Activated CD4-positive, alpha-beta T cell treated with anti-CD3 and anti-CD28 coated beads, Interleukin-2, amount 50 U/mL, for 4 hours (primary cell): ENCODE measurements around the gene TCEAL9.
"Not testable (repeated sequence)": the region's sequence is repeated elsewhere in the genome, so short reads cannot be mapped to it uniquely, and the experiment has no call there.

Experiments used
- DNase-seq, 2 experiments: peaks; one replicate each; pipeline ENCODE4 v3.0.0-alpha.2; 2020

The TCEAL9 gene, protein sequence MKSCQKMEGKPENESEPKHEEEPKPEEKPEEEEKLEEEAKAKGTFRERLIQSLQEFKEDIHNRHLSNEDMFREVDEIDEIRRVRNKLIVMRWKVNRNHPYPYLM

DNA sequence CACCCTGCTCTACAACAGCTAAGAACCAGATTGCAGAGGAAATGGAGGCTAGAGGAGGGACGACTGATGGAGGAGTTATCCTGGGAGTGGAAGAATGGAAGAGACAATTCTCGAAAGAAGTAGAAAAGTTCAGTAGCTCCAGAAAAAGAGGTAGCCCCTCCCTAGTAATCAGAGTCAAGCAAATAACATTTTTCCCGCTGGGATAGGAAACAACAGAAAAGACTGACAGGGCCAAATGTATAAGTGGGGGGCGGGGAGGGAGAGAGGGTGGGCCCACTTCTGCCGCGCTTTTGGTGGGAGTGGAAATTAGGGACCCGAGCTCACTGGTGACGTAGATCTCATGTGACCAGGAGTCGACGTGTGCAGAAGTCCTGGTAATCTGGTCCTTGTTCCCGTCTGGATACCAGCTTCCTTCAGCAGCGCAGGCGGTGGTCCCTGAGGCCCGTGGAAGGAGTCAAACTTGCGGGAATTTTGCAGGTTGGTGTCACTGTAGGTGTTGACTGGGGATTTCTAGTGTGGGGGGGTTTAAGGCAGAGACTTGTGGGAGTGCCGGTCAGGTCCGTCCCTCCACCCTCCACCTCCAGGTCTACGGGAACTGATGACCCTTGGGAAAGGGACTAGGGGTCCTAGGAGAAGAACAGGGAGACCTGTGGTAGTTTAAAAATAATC is at the start of gene TCEAL9:
Gene TCEAL9 (plus strand): TSS at position 377 of the 669 bp plus-strand sequence. CDS start 1,179 bp downstream, outside the sequence.
- no peak for DNase-seq

DNA sequence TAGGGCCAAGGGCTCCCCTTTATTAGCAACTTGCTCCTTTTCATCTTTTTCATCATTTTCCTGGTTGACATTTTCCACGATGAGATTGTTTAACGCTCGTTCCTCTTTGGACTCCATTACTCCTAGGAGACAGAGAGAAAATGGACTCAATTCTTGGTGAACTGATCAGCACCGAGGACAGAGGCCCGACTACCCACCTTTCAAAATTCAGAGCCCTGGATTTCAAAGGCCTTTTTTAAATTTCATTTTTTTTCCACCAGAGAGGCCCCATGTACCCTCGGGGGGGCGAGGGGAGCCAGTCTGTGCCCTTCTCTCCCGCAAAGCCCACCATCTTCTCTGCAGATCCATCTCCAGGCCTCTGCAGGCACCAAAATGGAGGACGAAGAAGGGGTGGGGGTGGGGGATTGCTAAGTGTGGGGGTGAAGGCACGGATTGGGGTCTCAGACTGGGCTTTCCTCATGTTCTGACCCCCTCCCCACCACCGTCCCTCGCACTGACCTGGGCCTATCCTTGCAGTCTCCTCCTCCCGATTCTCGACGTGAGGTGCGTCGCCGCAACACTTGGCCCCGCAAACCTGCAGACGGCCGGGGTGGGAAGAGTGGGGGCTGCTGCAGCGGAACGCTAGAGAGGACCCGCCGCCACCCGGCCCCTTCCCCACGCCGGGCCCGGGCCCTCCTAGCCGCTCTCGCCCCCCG is 46.3 kb upstream of the TCEAL9 start:
- no peak for DNase-seq

DNA sequence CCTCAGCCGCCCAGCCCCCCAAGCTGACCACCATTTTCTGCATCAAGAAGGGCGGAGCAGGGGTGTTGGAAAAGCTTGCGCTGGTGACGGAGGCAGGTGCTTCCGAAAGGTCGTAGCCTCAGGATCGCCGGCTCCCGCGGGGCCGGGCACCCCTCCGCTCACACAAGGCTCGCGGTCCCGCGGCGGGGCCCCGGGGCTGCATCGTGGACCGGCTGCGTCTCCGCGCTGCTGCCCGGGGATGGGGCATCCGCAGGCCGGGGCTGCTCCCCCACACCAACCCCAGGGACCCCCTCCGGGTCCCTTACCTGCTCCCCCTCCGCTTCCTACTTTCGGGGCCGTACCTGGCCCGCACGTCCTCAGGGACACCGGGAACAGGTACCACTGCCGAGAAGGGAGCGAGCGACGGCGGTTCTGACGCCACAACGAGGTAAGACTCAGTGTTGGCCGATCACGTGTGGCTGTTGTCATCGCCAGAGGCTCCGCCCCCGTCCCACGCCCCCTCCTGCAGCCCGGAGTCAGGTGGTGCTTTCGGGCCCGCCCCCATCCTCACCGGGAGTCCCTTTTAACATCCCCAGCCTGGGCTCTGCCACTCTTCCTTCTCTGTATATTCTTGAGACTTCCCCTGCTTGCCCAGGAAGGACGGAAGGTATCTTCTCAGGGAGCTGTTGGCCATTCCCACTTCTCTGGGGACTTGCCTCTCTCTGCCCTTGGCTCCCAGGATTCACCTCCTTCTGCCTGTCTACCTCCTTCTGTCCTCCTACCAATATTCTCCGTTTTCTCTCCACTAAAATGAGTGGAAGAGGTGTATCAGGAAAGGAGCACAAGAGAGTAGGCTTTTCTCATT is 45.5 kb upstream of the TCEAL9 start, which contains the start of gene BEX2:
Gene BEX2 (minus strand): TSS at position 436 of the 844 bp plus-strand sequence. CDS start 1,014 bp downstream, outside the sequence.
- peak; percentile 85 to 86 for DNase-seq

DNA sequence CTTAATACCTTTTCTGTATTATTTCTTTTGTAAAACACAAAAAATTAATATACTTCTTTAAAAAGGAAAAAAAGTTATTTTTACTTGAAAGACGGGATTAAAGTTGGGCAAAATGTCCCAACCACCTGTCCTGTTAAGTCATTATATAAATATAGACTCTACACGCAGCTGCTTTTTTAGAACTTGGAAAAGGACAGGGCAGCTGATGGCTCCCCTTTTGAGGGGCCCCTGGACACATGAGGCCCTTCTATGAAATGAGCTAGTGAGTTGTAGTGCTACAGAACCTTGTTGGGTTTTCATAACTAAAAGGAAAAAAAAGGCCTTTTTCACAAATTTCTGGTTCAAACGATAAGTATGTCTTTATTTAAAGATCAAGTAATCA is 44.9 kb upstream of the TCEAL9 start:
- DNase-seq, result no peak

DNA sequence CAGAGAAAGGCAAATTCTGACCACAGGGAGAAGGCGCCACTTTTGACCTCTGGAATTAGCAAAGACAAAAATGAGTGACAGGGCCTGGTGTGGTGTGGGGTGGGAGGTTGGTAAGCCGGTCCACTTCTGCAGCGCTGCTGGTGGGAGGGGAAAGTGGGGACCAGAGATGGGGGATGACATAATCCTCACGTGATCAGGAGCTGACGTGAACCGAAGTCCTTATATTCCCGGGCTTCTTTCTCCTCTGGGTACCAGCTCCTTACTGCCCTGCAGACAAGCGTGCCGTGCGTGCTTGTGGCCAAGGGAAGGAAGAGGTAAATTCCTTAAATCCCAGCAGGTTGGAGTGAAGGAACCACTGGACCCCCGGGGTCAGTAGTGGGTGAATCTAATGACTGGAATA is 26.3 kb upstream of the TCEAL9 start, which contains the start of gene TCEAL7:
Gene TCEAL7 (plus strand): TSS at position 249 of the 400 bp plus-strand sequence. CDS start 1,165 bp downstream, outside the sequence.
- DNase-seq, result no peak

DNA sequence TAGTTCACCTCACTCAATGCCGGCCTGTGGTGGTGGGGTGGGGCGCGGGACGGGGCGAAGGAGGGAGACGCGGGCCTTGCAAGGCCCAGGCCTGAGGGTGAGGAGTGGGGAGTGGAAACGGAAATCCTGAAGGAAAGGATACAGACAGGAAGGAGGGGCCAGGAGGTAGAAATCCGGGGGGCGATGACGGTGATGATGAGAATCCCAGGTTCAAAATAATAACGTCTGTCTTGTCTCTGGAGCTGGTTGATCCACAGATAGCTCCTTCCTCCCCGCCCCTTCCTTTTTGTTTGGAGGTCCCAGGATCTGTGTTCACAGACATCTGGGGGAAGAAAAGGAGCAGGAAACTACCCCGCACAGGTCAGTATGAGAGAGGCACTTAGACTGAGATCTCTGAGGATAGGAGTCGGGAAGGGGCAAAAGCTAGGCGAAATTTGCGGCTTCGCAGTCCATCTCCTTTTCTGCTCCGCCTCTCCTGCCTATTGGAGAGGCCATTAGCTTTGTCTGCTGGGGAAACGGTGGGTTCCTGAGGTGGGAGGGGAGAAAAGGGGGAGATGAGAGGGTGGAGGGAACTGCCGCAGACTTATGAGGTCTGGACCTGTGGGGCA is 25.5 kb upstream of the TCEAL9 start:
- no peak for DNase-seq

DNA sequence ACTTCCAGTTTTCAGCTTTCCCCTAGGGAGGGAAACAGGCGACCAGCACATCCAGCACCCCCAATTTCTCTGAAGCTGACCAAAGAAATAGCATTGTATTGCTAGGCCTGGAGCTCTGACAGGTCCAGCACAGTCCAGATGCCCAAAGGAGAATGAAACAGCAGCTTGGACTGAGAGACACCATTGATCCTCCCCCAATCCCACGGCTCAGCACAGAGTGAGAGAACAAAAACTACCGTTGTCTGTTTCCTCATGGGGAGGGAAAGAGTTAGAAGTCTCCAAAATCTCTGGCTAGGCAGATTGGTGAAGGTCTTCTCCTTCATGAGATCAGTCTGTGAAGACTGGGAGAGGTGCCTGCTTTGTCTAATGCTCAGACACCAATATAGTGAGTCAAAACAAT is 17.6 kb upstream of the TCEAL9 start:
- no peak for DNase-seq

DNA sequence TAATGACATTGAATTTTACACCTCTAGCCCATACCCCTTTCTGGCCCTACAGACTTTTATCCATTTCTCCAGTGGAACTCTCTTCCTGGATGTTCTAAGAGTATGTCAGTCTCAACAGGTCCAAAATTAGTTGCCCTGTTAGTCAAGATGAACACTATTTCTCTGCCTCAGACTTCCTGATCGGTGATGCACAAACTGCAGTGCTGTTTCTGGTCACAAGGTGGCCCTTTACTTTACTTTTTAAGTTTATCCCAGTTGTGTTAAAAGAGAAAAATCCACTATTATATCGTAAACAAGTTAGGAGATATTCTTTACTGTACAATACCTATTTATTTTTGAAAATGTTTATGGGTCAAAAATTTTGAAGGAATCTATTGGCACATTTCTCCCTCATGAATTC is 13.2 kb upstream of the TCEAL9 start:
- DNase-seq, result peak; percentile 26 to 35

DNA sequence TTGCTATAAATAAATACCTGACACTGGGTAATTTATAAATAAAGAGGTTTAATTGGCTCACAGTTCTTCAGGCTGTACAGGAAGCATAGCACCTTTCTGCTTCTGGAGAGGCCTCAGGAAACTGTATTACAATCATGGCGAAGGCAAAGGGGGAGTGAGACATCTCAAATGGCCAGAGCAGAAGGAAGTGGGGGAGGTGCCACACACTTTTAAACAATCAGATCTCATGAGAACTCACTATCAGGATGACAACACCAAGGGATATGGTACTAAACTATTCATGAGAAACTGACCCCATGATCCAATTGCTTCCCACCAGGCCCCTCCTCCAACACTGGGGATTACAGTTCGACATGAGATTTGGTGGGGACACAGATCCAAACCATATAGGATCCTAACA is 11.7 kb upstream of the TCEAL9 start:
- no peak for DNase-seq

DNA sequence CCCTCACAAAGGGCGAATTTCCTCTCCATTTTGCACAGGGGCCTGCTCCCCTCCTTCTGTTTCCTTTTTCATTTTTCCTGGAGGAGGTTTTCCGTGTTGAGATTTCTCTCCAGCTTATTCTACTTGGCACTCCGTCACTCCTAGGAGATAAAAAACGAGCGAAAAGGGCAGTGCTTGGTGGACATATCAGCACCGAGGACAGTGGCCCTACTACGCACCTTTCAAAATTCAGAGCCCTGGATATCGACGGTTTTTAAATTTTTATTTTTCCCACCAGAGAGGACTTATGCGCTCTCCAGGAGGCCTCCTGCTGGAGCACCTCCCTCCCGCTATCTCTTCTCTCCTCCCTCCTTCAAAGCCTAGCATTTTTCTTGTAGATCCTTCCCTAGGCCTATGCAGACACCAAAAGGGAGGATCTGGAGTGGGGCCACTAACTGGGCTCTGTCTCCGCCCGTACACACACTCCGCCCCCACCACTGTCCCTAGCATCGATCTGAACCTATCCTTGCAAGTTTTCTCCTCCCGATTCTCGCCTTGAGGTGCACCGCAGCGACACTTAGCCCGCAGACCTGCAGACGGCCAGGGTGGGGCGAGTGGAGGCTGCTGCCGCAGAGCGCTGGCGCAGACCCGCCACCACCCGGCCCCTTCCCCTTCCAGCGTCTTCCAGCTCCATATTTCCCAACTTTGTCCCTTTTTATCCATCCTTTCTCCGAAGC is 8.5 kb upstream of the TCEAL9 start:
- DNase-seq, result no peak

DNA sequence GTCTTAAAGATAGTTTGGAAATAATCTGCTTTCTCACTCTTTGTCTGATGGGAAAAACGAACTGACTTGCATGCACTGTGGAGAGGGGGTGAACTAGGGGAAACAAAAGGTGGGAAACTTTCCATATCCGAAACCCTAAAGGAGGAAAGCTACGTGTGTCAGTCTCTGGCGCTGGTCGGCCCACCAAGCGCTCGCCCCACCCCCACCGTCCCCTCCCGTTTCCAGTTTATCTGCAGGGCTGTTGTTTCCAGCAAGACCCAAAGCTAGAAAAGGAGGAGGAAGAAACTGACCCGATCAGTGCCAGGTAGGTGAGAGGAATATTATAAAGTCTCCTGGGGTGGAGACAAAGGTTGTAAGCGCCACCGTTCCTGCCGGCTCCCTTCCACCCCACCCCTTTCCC is 552 bp downstream of the TCEAL9 start:
- no peak for DNase-seq

DNA sequence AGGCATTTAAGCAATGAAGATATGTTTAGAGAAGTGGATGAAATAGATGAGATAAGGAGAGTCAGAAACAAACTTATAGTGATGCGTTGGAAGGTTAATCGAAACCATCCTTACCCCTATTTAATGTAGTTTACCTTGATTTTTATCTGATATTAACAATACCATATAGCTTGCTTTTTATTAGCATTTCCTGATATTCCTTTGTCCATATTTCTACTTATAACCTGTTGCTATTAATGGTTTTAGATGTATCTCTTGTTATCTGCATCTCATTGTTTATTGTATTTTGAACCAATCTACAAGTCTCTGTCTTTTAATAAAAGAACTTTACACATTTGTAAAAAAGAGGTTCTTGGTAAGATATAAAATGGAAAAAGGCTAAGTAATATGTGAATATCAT is 1.6 kb downstream of the TCEAL9 start:
- no peak for DNase-seq

DNA sequence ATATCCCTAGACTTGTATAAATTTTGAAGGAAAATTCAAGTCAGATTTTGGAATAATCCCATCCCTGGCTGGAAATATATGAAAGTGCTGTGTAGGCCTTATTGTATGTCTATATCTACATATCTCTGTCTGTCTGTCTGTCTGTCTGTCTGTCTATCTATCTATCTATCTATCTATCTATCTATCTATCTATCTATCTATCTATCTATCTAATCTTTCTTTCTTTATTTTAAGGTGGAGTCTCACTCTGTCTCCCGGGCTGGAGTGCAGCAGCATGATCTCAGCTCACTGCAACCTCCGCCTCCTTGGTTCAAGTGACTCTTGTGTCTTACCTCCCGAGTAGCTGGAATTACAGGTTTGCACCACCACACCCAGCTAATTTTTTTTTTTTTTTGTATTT is 3.3 kb downstream of the TCEAL9 start:
- not testable (repeated sequence) for DNase-seq

DNA sequence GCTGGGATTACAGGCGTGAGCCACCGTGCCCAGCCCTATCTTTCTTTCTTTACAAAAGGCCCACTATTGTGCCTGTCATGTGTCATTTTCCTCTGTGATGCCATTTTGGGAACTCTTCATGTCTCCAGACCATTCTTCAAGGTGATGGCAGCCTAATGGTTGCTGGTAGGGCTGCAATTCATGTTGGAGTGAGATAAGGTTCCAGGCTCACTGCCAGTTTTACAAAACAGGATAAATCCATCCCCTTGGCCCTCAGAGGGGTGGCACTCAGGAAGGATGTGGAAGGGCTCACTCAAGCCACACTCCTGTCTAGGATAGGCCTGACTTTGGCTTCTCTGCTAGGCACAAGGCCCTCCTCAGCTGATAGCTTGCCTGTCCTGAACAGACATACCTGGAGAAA is 3.8 kb downstream of the TCEAL9 start:
- DNase-seq, result no peak

DNA sequence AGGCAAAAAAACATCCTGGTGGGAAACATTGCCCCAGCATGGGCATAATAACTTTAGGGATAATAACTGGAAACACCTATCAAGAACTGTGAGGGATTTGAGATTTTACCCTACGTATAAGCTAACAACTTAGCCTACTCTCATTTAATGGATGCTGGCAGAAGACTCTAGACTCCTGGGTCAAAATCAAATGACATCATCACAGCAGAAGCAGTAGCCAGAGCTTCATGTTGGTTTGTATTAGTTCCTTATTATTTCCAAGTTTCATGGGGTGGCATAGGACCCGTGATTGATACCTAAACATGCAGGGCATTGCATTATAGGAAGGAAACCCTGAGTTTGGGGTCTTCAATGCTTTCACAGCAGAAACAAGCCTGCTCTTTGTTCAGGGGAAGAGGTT is 4.6 kb downstream of the TCEAL9 start:
- DNase-seq, result no peak

DNA sequence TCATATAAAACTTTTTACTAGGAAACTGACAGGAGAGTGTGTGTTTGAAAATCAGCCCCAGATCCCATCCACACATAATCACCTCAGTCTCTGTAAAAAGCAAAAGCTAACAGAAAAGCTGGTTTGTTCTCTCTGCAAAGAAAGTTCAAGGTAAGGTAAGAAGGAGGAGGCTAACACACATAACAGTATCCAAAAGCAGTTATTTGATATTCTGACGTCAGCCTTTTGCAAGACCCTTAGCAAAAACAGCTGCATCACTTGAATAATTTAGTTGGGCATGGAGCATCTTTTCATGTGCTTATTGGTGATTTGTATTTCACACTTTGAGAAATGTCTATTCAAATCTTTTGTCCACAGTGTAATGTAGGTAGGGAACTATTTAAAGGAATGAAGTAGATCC is 5.5 kb downstream of the TCEAL9 start:
- DNase-seq, result no peak

DNA sequence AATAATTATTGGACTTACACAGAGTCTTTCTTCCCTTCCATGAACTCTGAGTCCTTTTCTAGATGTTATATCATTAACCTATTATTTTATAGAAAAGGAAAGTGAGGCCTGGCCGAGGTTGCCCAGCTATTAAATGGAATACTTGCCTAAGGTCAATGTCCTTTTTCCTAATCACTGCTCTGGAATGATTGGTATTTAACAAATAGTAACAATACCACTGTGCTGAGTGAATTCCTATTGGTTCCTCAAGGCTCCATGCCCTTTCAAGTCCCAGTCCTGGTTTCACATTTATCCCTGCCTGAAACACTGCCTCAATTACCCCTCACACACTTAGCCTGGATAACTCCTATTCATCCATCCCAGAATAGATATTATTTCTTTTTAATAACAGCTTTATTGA is 6.2 kb downstream of the TCEAL9 start:
- no peak for DNase-seq

DNA sequence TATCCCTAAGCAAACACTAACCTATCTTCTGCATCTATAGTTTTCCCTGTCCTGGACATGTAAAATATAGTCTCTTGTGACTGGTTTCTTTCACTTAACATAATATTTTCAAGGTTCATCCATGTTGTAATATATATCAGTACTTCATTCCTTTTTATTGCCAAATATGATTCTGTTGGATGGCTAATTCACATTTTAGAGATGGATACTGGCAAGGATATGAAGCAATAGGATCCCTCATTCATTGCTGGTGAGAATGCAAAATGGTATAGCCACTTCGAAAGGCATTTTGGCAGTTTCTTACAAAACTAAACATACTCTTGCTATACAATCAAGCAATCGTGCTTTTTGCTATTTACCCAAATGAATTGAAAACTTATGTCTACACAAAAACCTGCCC is 6.7 kb downstream of the TCEAL9 start:
- DNase-seq, result no peak

DNA sequence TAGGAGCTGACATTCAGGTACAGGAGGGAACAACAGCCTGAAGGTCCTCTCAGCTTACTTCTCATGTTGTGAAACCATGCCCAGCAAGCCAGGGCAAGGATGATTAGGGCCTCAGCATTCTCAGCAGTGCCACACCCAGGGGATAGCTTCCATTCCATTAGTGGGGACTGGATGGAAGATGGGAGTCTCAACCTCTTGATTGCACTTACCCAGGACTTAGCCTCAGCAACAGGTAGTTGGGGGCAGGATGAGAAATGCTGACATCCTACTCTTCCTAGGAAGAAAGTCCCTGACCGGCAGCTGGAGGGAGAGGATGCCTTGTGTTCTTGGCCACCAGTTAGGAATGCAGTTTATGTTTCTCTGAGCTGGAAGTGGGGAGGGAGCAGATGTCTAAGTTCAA is 11.2 kb downstream of the TCEAL9 start:
- no peak for DNase-seq

DNA sequence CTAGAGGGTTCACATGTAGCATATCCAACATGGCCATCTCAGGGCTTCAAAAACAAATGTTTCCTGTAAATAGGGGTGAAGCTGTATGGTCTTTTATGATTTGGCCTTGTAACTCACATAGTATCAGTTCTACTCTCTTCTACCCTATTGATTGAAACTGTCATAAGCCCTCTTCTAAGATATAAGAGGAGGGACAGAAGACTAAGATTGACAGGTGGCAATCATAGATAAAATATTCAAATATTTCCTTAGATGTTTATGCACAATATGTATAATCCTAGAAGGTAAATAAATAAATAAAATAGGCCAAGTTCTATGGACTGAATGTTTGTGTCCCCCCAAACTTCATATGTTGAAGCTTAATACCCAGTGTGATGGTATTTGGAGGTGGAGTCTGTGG is 13.2 kb downstream of the TCEAL9 start:
- DNase-seq, result no peak

DNA sequence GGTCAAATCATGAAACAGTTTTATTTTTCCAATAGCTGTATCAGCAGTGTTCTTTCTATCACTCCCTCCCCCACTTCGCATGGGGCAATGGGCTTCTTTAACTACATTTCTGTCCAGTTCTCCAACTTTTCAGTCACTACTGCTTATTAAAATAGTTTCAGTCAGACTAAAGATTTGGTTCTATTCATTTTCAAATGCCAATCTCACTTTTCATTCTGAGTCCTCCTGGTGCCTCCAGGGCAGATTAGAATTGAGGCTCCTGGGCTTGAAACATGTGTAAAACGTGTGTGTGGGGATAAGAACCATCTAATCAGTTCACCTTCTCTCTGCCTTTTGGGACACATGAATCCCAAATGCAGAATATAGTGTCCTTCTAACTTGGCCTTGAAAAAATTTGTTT is 16.6 kb downstream of the TCEAL9 start:
- no peak for DNase-seq

DNA sequence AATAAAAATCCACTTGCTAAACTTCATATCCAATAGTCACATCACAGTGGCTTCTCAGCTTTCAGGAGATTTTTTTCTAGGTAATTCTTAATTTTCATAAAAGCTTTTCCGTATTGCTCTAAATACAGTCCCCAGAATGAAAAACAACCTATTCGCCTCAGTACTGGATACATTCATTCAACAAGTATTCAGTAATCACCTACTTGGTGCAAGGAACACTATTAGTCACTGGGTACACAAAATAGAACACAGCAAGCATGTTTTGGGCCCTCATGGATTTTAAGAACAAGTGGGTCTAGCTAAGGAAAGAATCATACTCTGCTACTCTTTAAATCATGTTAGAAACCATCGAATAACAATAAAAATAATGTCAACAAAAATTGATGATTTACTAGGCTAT is 17.3 kb downstream of the TCEAL9 start:
- no peak for DNase-seq
